ENCODE results near the gene HSPD1. TPM values are rescaled to one million over a fixed set of nuclear protein-coding genes. Genes with fewer than 3 reads are reported as not detected.

HSPD1 gene
- total and polyA plus RNA-seq, 2 of the 13 experiments (the other 11 are each of a cell fraction or from before 2014, with no cell fraction given), result 685 to 2,610 TPM

DNA sequence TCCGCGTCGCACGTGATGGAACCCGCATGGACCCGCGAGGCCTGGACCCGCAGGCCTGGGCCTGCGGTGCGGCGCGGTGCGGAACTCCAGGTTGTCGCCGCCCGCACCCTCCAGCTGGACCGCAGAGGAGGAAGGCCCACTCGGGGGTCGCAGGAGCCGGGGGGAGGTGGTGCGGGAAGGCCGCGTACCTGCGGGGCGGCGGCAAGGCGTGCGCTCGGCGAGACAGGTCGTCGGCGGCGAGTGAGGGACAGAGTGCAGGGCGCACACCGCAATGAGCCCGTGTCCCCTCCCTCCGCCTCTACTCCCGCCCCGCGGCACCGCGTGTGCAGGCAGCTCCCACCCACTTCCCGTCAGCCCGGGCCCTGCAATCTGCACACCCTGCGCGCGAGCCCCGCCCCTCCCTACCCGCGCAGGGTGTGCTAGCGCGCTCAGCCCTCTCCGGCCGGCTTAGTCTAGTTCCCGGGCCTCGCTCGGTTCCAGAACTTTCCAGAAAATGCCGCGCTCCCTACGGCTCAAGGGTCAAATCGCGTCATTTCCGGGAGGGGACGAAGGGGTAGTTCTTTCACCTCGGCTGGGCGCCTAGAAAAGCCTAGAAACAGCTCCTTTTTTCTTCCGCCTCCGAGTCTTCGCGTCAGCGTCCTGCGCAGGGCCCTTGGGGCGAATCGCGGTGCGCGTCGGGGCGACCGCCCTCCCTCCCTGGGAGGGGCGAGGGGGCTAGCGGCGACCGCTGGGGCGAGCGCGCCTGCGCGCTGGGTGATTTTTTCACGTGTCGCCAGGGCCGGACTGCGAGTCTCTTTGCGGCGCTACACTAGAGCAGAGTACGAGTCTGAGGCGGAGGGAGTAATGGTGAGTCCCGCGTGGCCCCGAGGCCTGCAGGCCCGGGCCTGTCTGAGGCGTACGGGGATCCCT lies at the start of gene HSPD1, which contains the start of gene HSPE1 (continued):
- TF ChIP-seq, protein P1, sequence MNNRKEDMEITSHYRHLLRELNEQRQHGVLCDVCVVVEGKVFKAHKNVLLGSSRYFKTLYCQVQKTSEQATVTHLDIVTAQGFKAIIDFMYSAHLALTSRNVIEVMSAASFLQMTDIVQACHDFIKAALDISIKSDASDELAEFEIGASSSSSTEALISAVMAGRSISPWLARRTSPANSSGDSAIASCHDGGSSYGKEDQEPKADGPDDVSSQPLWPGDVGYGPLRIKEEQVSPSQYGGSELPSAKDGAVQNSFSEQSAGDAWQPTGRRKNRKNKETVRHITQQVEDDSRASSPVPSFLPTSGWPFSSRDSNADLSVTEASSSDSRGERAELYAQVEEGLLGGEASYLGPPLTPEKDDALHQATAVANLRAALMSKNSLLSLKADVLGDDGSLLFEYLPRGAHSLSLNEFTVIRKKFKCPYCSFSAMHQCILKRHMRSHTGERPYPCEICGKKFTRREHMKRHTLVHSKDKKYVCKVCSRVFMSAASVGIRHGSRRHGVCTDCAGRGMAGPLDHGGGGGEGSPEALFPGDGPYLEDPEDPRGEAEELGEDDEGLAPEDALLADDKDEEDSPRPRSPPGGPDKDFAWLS (CRISPR knock-in tag; IDR thresholded peaks at IDR 0.05; ENCODE audit: borderline replicate concordance), result peak; percentile 59
- peak; percentile 93 for TF ChIP-seq HNRNPLL (IDR thresholded peaks at IDR 0.05; ENCODE audit: low read depth, low read length, poor library complexity, severe bottlenecking)
- peak; percentile 93 for TF ChIP-seq HNRNPK (IDR thresholded peaks at IDR 0.05; ENCODE audit: low read depth, low read length, poor library complexity, severe bottlenecking)
- no peak for TF ChIP-seq TBL1XR1 (IDR thresholded peaks at IDR 0.05; ENCODE audit: borderline replicate concordance, low read length, partially characterized antibody)
- TF ChIP-seq NR2F6 (IDR thresholded peaks at IDR 0.05), result peak; percentile 80
- TF ChIP-seq NR2F6 (CRISPR knock-in tag; IDR thresholded peaks at IDR 0.05), result peak; percentile 84
- peak; percentile 90 for TF ChIP-seq ZNF589 (CRISPR knock-in tag; conservative IDR thresholded peaks at IDR 0.05)
- TF ChIP-seq, protein P2, sequence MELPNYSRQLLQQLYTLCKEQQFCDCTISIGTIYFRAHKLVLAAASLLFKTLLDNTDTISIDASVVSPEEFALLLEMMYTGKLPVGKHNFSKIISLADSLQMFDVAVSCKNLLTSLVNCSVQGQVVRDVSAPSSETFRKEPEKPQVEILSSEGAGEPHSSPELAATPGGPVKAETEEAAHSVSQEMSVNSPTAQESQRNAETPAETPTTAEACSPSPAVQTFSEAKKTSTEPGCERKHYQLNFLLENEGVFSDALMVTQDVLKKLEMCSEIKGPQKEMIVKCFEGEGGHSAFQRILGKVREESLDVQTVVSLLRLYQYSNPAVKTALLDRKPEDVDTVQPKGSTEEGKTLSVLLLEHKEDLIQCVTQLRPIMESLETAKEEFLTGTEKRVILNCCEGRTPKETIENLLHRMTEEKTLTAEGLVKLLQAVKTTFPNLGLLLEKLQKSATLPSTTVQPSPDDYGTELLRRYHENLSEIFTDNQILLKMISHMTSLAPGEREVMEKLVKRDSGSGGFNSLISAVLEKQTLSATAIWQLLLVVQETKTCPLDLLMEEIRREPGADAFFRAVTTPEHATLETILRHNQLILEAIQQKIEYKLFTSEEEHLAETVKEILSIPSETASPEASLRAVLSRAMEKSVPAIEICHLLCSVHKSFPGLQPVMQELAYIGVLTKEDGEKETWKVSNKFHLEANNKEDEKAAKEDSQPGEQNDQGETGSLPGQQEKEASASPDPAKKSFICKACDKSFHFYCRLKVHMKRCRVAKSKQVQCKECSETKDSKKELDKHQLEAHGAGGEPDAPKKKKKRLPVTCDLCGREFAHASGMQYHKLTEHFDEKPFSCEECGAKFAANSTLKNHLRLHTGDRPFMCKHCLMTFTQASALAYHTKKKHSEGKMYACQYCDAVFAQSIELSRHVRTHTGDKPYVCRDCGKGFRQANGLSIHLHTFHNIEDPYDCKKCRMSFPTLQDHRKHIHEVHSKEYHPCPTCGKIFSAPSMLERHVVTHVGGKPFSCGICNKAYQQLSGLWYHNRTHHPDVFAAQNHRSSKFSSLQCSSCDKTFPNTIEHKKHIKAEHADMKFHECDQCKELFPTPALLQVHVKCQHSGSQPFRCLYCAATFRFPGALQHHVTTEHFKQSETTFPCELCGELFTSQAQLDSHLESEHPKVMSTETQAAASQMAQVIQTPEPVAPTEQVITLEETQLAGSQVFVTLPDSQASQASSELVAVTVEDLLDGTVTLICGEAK (IDR thresholded peaks at IDR 0.05), result no peak
- TF ChIP-seq, protein P2 (CRISPR knock-in tag; IDR thresholded peaks at IDR 0.05), result peak; percentile 86
- TF ChIP-seq, protein P3, sequence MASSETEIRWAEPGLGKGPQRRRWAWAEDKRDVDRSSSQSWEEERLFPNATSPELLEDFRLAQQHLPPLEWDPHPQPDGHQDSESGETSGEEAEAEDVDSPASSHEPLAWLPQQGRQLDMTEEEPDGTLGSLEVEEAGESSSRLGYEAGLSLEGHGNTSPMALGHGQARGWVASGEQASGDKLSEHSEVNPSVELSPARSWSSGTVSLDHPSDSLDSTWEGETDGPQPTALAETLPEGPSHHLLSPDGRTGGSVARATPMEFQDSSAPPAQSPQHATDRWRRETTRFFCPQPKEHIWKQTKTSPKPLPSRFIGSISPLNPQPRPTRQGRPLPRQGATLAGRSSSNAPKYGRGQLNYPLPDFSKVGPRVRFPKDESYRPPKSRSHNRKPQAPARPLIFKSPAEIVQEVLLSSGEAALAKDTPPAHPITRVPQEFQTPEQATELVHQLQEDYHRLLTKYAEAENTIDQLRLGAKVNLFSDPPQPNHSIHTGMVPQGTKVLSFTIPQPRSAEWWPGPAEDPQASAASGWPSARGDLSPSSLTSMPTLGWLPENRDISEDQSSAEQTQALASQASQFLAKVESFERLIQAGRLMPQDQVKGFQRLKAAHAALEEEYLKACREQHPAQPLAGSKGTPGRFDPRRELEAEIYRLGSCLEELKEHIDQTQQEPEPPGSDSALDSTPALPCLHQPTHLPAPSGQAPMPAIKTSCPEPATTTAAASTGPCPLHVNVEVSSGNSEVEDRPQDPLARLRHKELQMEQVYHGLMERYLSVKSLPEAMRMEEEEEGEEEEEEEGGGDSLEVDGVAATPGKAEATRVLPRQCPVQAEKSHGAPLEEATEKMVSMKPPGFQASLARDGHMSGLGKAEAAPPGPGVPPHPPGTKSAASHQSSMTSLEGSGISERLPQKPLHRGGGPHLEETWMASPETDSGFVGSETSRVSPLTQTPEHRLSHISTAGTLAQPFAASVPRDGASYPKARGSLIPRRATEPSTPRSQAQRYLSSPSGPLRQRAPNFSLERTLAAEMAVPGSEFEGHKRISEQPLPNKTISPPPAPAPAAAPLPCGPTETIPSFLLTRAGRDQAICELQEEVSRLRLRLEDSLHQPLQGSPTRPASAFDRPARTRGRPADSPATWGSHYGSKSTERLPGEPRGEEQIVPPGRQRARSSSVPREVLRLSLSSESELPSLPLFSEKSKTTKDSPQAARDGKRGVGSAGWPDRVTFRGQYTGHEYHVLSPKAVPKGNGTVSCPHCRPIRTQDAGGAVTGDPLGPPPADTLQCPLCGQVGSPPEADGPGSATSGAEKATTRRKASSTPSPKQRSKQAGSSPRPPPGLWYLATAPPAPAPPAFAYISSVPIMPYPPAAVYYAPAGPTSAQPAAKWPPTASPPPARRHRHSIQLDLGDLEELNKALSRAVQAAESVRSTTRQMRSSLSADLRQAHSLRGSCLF (CRISPR knock-in tag; IDR thresholded peaks at IDR 0.05; ENCODE audit: borderline replicate concordance), result no peak; the same call in 1 of the 2 replicates
